ENCODE measurements around the gene MAP7.

MAP7 gene

DNA sequence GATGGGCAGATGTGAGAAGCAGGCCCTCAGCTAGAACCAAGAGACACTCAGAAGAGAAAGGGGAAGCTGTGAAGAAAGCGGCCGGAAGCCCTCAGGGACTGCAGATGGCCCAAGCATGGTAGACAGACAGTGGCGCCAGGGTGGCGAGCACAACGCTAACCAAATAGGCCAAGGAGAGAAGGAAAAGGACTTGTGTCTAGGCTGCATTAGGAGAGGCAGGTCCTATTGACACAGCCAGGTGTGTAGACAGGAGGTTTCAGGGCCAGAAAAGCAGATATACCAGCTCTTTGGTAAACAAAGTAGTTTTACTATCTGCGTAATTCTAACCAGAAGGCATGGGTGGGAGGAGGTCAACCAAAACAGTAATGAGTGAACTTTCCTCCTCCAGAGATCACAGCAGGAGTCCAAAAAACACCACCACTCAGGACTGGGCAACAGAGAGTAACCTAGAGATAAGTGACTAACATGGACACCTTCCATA is 15.8 kb upstream of the MAP7 start:
- DNase-seq (ENCODE audit: low read depth in 1 of 2, low spot score in 1 of 2), result no peak

DNA sequence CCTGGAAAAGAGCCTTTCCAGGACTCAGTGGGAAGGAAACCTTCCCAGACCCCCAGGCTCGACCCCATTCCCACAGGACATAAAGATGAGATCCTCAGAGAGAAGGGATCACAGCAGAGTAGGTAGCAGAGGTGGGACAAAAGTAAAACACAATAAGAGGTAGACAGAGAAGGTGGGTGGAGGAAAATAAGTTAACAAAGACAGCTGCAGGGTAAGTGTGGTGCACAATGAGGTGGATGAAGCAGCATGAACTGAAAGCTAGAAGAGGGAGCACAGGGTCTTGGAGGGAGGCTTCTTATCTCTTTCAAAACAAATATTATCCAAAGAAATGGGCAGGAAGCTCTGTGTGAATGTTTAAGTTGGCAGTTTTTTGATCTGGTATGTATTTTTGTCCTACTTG is 14.0 kb upstream of the MAP7 start:
- no peak for DNase-seq (ENCODE audit: low read depth in 1 of 2, low spot score in 1 of 2)

DNA sequence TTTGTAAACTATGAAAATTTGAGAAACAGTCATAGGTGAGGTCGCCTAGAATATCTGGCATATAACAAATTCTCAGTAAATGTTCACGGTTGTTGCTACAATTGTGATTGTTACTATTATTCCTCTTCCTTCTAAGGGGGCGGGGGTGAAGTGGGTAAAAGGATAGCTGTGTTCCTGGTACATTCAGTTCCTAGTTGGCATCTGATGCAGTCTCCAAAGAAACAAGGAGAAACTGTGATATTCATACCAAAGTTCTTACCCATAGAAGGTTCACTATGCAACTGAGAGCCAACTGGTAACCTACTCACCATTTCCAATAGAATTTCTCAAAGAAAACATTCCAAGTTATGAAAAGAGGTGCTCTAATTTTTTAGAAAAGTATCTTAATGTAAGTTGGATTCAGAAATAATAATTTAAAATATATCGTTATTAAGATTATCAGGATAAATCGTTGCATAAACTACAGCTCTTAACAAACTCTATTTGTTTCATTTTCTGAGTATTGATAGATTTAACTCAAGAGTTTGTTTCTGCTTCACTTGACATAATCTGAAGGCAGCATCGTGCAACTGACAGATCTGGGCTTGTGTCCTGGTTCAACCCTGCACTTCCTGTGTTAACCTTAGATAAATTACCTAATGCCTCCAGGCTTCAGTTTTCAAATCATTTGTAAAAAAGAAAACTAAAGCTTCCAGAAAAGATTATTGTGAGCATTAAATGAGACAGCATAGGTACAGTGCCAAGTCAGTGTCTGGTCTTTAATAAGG is 13.3 kb upstream of the MAP7 start:
- DNase-seq (ENCODE audit: low read depth in 1 of 2, low spot score in 1 of 2), result no peak

DNA sequence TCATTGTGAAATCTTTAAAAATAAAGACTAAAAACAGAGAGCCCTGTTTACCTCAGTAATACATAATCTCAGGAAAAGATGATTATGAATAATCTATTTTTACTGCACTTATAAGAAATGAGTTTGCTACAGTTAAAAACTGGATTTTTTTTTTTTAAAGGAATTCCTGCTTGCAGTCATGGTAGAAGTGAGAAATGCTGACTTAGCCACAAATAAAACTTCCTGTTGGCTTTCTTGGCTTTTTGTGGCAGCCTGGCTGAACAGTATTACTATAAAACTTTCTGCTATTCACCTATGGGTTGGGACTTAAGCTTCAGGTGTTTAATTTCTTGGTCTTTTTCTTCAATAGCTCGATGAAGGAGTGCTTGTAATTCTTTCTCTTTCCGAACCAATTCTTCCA is 12.0 kb upstream of the MAP7 start:
- DNase-seq (ENCODE audit: low read depth in 1 of 2, low spot score in 1 of 2), result no peak

DNA sequence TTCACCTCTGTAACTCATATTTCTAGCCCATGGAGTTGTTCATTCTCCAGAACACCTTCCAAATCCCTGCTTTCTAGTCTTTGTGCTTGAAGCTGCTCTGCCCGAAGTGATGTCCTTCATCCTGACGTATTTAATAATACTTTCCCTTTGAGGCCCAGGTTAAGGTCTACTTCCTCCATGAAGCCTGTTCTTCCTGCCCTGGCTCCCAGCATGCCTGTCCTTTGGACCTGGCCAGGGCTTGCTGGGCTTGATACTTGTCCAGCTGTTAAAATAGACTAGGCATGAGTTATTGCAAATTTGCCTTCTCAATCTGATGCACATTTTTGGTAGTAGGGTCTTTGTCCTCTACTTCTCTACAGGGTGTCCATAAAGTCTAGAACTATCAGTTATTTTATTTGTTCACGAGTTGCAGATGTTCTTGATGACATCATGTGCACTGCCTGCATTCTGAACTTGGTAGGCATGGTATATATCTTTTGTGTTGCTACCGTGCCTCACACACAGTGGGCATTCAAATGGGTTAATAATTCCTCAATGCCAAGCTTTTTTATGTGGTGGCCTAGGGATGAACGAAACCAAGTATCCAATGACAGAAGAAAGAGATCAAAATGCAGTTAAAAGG is 3.1 kb upstream of the MAP7 start:
- DNase-seq (ENCODE audit: low read depth in 1 of 2, low spot score in 1 of 2), result no peak

DNA sequence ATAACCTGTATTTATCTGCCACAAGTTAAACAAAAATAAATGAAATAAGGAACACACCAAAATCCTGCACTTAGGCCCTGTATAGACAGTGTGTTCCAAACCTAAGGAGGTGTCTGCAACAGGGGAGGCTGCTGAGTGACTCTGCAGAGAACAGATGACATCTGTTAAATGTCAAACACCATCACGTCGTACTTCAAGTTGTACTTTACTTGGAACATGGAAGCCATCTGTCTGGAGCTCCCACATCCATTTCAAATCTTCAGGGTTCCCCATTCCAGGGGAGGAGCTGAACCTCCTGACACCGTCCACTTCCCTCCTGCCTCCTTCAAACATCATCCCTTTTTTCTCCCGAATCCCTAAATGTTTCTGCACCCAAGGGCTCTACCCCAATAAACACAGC is 1.8 kb upstream of the MAP7 start:
- no peak for DNase-seq (ENCODE audit: low read depth in 1 of 2, low spot score in 1 of 2)

DNA sequence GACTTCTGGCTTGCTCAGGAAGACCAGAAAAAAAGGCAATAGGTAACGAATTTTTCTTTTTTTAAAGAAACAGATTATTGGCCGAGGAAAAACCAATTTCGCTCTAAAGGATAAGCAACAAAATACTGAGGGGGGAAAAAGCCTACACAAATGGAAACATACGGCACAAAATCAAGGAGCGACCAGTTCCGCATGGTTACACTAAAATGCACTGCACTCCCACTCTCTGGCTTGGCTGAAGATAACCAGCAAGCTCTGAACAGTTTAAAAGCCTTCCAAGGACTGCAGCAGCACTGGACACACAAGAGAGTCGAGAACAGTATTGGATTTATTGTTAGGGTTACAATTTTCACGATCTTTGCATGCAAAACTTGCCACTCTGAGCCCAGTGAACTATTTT is 881 bp upstream of the MAP7 start:
- no peak for DNase-seq (ENCODE audit: low read depth in 1 of 2, low spot score in 1 of 2)

DNA sequence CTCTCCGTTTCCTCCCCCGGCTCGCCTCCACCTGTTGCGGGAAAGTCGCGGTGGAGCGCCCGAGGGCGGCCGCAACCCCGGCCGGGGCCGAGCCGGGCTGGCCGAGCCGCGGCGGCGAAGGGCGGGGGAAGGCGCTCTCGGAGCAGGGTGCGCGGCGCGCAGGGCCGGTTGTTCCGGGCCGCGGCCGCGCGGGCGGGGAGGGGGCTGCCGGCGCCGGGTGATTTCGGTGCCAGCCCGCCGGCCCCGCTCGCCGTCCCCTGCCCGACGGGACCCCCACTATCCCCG is 235 bp downstream of the MAP7 start:
- DNase-seq (ENCODE audit: low read depth in 1 of 2, low spot score in 1 of 2), result no peak

DNA sequence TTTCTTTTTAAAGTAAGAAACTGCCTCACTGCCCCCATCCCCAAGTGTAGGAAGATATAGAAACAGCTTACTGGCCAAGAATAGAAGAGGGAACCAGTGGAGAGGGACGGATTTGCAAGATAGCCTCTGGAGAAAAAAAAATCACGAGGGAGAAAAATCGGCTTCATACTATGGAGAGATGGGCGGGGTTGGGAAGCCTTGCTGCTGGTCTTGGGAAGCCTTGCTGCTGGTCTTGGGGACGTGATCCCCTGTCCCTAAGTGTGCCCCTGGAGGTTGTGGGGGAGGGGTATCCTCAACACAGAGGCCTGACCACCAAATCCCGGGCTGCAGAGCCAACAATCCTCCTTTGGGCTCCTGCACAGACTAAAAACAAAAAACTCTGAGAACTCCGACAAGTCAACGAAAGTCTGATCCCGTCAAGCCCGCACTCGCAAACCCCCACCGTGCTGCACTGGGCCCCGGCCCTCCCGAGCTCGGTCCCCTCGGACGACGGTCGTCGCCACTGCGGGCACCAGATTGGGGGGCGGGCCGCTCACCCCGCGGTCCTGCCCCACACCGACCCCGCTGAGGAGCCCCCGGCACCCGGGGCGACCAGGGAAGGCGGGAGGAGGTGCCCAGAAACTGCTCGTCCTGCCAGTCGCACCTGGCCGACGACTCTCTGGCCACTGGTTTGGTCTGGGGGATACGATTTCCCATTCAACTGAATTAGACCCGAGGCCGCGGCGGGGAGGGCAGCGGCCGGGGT is 750 bp downstream of the MAP7 start:
- DNase-seq (ENCODE audit: low read depth in 1 of 2, low spot score in 1 of 2), result no peak

DNA sequence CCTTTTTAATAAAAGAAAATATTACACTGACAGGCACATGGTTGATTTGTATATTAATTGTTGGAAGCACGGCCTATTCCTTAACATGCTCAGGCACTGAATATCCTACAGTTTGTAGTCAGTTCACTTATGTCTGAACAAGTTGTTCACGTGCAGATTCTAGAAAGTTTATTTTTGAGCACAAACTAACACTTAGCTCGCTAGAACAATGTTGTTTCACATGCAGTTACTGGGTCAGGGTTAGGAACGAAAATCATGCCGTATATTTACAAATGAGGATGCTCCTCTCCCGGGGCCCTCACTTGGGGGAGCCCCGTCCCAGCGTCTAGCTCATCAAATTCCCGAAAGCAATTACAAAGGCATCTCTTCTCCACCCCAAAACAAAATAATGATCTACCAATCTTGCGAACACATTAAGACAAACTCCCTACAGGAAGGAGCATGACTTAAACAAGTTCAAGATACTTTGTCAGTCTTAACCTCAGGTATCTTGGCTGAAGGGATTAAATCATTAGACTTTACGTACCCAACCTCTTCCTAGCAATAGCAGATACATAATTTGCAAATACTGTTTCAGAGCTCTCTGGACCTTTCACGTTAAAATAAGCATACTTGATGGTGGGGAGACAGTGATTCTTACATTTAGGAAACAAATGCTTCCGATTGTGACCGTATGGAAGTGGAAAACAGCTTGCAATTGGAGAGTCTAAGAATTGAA is 1.5 kb downstream of the MAP7 start:
- DNase-seq (ENCODE audit: low read depth in 1 of 2, low spot score in 1 of 2), result no peak

DNA sequence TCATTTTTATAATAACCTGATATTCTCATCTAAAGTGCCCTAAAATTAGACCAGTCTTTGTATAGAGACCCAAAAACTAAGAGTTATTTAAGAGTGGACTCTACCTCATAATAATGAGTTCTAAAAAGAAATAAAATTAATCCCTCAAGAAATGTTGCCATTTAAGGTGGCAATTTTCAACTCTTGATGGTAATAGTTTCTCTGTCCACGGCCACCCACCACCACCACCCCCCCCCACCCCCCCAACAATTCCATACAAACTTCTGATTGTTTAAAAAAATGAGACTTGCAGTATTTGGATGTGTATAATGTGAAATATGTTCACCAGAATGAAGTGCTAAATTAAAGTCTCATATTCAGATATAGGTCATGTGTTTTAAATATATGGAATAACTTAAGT is 2.4 kb downstream of the MAP7 start:
- no peak for DNase-seq (ENCODE audit: low read depth in 1 of 2, low spot score in 1 of 2)

DNA sequence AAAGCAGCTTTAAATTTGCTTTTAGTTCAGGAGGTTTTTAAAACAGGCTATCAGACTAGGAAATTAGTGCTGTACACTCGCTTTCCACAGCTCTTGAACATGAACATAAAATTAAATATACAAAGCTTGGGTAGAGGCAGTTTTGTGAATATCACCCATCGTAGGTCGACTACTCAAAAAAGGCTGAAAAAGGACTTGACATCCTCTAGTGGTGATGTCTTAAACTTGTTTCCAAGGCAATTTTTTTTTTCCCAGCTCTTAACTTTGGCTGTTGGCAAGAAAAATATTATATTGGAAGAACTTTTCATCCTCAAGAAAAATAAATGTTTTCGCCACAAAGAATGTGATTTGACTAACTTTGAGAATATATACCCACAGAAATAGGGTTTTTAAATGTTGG is 2.9 kb downstream of the MAP7 start:
- no peak for DNase-seq (ENCODE audit: low read depth in 1 of 2, low spot score in 1 of 2)

DNA sequence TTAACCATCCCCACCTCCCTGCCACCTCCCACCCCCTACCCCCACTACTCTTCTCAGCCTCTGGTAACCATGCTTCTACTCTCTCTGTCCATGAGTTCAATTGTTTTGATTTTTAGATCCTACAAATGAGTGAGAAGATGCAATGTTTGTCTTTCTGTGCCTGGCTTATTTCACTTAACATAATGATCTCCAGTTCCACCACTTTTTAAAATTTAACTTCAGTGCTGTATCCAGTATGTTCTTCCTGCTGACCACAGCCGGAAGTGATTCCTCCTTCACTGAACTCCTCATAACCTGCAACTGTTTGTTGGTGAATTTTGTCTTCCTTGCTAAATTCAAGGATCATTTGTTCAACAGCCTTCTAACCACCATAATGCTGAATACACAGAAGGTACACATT is 3.9 kb downstream of the MAP7 start:
- DNase-seq (ENCODE audit: low read depth in 1 of 2, low spot score in 1 of 2), result no peak

DNA sequence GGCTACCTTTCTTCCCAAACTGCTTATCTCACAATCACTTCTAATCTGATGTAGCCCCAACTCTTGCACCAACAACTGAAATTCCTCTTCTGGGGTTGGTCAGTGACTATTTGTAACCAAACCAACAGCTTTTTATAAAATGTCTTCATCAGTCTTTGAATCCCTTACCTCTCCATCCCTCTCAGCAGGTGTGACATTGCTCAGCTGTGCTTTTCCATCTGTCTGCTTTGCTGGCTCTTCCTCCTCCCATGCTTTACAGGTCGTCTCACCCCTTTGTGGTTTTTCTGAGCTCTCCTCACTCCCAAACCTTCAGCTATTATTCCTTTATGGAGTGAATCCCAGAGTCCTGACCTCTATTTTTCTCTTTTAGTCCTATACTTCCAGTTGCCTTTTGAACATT is 5.9 kb downstream of the MAP7 start:
- no peak for DNase-seq (ENCODE audit: low read depth in 1 of 2, low spot score in 1 of 2)

DNA sequence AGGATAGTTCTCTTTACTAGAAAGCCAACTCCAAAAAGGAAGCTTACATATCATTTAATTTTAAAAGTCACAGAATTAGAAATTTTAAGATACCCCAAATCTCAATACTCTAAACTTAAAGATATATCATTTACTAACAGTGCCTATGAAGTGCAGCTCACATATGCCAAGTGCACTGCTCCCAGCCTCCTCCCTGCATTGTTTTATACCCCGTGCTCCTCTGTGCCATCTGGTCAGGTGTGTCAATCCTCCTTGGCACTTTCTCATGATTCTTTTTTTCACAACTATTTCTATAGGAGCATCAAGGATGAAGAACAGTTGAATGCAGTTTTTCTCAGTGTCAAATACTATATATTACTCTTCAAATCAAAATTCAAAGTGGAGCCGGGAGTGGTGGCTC is 8.8 kb downstream of the MAP7 start:
- no peak for DNase-seq (ENCODE audit: low read depth in 1 of 2, low spot score in 1 of 2)

DNA sequence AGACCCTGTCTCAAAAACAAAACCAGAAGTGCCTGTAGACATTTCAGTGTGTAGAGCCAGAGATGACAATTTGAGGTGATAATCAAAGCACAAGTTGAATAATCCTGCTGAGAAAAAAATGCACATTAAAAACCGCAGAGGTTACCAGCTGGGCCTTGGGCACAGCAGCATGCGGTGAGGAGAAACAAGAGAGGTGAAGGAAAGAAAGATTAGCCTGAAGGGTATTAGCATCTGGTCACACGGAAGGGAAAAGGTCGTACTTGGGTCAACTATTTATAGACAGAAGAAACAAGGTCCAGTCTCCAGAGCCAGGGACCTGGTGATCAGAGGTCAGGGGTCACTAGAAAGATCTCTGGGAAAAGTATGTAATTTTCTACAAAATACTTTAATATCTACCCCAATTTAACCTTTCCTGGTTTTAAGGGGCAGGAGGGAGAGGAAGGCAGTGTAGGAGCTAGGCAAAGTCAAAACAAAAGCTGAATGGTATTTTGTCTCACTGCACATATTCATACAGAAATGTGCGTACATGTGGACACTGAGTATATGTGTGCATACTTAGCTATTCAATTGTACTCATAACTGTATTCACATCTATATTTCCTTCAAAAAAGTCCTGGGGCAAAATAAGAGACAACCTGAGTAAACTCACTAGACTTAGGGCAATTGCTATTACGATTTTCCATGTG is 10.1 kb downstream of the MAP7 start:
- DNase-seq (ENCODE audit: low read depth in 1 of 2, low spot score in 1 of 2), result no peak

DNA sequence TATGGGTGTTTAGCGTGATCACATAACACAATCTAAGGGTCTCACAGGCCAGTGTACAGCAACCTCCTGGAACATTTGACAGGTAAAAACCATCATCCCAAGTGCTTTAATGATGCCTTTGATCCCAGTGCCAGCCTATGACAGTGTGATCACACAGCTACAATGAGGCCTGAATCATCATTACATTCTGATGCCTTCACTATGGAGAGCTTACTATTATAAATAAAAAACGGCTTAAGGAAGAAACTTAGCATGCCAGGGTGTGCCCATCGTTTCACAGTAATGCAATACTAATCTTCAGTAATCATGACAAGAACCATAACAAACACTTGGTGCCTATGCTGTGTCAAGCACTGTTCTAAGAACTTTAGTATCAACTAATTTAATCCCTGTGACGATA is 11.4 kb downstream of the MAP7 start:
- no peak for DNase-seq (ENCODE audit: low read depth in 1 of 2, low spot score in 1 of 2)

DNA sequence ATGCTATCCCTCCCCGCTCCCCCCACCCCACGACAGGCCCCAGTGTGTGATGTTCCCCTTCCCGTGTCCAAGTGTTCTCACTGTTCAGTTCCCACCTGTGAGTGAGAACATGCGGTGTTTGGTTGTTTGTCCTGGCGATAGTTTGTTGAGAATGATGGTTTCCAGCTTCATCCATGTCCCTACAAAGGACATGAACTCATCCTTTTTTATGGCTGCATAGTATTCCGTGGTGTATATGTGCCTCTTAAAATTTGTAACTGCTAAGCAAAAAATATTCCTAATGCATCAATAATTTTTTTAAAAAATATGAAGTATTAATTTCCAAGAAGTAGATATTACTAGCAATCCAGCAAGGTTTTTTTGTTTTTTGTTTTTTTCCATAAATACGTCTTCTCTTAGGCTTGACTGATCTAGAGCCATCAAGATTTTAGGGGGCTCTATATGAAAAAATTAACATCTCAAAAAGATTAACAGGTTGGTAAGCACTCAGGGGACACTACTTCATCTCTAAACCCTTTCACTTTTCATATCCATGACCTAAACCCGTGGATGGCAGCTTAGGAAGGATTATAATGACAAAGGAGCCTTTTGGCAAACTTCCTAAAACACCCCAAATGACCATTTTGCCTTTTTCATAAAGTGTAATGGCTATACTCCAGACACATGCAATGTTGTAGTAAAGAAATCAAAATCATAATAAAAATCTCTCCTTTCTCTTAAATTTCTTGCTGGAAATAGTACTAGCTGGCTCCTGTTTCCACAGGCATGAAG is 14.2 kb downstream of the MAP7 start:
- DNase-seq (ENCODE audit: low read depth in 1 of 2, low spot score in 1 of 2), result no peak

DNA sequence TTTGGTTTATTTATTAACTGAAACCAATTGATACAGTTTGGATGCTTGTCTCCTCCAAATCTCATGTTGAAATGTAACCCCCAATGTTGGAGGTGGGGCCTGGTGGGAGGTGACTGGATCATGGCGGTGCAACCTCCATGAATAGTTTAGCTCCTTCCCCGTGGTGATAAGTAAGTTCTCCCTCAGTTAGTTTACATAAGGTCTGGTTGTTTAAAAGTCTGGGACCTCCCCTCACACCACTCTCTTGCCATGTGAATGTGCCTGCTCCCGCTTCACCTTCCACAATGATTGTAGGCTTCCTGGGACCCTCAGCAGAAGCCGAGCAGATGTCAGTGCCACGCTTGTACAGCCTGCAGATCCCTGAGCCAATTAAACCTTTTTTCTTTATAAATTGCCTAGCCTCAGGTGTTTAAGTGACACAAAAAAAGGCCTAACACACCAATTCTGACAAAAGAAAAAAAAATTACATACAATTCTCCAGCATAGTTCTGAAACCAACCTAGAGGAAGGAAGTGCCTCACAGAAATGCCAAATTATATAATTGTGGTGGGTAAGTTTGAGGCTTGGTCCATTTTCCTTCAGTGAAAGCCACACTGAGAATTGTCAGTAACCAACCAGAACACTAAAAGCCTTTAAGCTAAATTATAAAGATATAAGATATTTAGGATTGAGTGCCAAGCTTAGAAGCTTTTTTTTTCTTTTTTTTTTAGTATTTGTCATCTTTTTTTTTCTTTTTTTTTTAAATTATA is 15.0 kb downstream of the MAP7 start:
- DNase-seq (ENCODE audit: low read depth in 1 of 2, low spot score in 1 of 2), result no peak

DNA sequence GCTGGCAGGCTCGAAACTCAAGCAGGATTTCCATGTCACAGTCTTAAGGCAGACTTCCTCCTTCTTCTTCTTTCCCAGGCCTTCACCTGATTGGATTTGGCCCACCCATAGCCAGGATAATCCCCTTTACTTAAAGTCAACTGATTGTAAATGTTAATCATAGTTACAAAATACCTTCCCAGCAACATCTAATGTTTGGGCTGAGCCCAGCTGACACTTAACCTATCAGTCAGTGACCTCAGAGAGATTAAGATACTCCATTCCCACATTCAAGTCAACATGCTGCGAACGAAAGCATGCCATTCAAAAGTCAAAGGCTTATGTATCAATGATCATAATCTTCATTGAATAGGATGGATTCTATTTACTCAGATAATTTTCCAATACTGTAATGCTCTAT is 16.0 kb downstream of the MAP7 start:
- DNase-seq (ENCODE audit: low read depth in 1 of 2, low spot score in 1 of 2), result no peak

Data from activated T-helper 1 cell treated with anti-CD3 and anti-CD28 coated beads, Interleukin-2, amount 50 U/mL, for 16 hours (primary cell).